ENCODE data around the gene DTX3. TPM values are rescaled to one million over a fixed set of nuclear protein-coding genes. Genes with fewer than 3 reads are reported as not detected.
"Not testable (repeated sequence)": the region's sequence is repeated elsewhere in the genome, so short reads cannot be mapped to it uniquely, and the experiment has no call there.

Gene DTX3
- total RNA-seq, 4 donors from 2014 or later: 4.2 to 15.7 (median 11.5) TPM

DNA sequence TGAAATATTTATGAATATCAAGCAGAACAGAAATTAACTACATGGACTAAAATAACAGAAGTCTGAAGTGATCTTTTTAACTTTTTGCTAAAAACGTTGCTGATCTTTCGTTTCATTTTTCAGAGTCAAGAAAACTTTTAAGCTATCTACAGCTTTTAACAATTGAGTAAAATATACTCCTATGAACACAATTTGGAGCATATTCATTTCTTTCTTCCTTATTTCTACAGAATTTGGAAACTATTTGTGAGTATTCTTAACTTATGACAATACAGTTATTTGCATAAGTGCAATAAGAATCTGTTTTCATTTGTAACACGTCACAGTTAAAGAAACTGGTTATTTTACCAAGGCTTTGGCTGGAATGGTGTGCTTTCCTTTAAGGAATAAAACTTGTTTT lies 49.4 kb downstream of the DTX3 start:
- Histone ChIP-seq H3K4me1 (no peaks in the 10 kb centered on the region), H3K4me3 (no peak overlapping the region), H3K9me3 (no peaks in the 10 kb centered on the region), H3K27ac (no peak overlapping the region), H3K27me3 (no peaks in the 10 kb centered on the region), H3K36me3 (no peaks in the 10 kb centered on the region)
- TF ChIP-seq POLR2A (IDR thresholded peaks at IDR 0.05) (no peak), CTCF (IDR thresholded peaks at IDR 0.05) (no peak)
- DNase-seq: no peak

DNA sequence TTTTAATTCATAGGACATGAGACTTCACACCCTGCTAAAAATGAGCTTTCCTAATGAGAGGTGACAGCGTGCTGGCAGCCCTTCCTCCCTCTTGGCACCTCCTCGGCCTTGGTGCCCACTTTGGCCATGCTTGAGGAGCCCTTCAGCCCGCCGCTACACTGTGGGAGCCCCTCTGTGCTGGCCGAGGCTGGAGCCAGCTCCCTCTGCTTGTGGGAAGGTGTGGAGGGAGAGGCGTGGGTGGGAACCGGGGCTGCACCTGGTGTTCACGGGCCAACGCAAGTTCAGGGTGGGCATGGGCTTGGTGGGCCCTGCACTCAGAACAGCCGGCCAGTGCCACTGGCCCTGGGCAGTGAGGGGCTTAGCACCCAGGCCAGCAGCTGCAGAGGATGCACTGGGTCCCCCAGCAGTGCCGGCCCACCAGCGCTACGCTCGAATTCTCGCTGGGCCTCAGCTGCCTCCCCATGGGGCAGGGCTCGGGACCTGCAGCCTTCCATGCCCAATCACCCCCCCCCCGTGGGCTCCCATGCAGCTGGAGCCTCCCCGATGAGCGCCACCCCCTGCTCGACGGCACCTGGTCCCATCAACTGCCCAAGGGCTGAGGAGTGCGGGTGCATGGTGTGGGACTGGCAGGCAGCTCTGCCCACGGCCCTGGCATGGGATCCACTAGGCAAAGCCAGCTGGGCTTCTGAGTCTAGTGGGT lies 51.1 kb downstream of the DTX3 start:
- no peaks in the 10 kb centered on the region for H3K27me3 ChIP-seq
- no peak for DNase-seq

GRCh38 chr12:57656408-57656807 lies 51.8 kb downstream of the DTX3 start:
- H3K27me3 ChIP-seq, H3K27ac ChIP-seq, DNase-seq, H3K4me3 ChIP-seq, H3K36me3 ChIP-seq, H3K4me1 ChIP-seq, H3K9me3 ChIP-seq: not testable (repeated sequence)

More for the DNA sequence above, 51.1 kb downstream of the DTX3 start:
- Histone ChIP-seq H3K4me3 (no peak overlapping the region), H3K36me3 (no peaks in the 10 kb centered on the region), H3K27ac (no peak overlapping the region), H3K9me3 (no peaks in the 10 kb centered on the region), H3K4me1 (no peaks in the 10 kb centered on the region)
- TF ChIP-seq POLR2A (IDR thresholded peaks at IDR 0.05): no peak
- TF ChIP-seq CTCF (IDR thresholded peaks at IDR 0.05): no peak

- H3K36me3 ChIP-seq: no peaks in the 10 kb centered on the region
- DNase-seq: no peak
- H3K9me3 ChIP-seq: no peaks in the 10 kb centered on the region
- no peaks in the 10 kb centered on the region for H3K27me3 ChIP-seq
- TF ChIP-seq CTCF (IDR thresholded peaks at IDR 0.05) (no peak), POLR2A (IDR thresholded peaks at IDR 0.05) (no peak)
- H3K4me3 ChIP-seq: no peak overlapping the region
- no peak overlapping the region for H3K27ac ChIP-seq
- no peaks in the 10 kb centered on the region for H3K4me1 ChIP-seq
Observed at GRCh38 chr12:57657744-57658143, 53.1 kb downstream of the DTX3 start.

- H3K27me3 ChIP-seq: no peaks in the 10 kb centered on the region
- H3K36me3 ChIP-seq: no peaks in the 10 kb centered on the region
- no peaks in the 10 kb centered on the region for H3K9me3 ChIP-seq
- DNase-seq: no peak
- no peak overlapping the region for H3K27ac ChIP-seq
- no peaks in the 10 kb centered on the region for H3K4me1 ChIP-seq
- no peak overlapping the region for H3K4me3 ChIP-seq
- no peak for TF ChIP-seq CTCF (IDR thresholded peaks at IDR 0.05)
Observed at GRCh38 chr12:57658890-57659289, 54.3 kb downstream of the DTX3 start.

Other genes with a start within 250 kb of the DTX3 start
- 100 to 1,000 TPM in 1 of 4 donors, 10 to 100 TPM in 3; 23.1 to 145 (median 54.8) TPM for gene R3HDM2, start 173.8 kb upstream of the DTX3 start, total RNA-seq
- gene INHBC, start 170.0 kb upstream of the DTX3 start, total RNA-seq: not detected
- gene INHBE, start 149.5 kb upstream of the DTX3 start, total RNA-seq: not detected
- 1 to 10 TPM in 2 of 4 donors, under 1 TPM in 2; 0.67 to 2.1 (median 1.3) TPM for gene GLI1, start 145.0 kb upstream of the DTX3 start, total RNA-seq
- 100 to 1,000 TPM in 1 of 4 donors, 10 to 100 TPM in 3; 16.5 to 220 (median 28.2) TPM for gene ARHGAP9, start 125.0 kb upstream of the DTX3 start, total RNA-seq
- 10 to 100 TPM; 40.6 to 97.4 (median 63.5) TPM for gene MARS1, start 116.8 kb upstream of the DTX3 start, total RNA-seq
- 10 to 100 TPM in 3 of 4 donors, 1 to 10 TPM in 1; 9.1 to 44.6 (median 24.0) TPM for gene DDIT3, start 84.3 kb upstream of the DTX3 start, total RNA-seq
- gene MBD6, start 82.0 kb upstream of the DTX3 start, total RNA-seq: 100 to 1,000 TPM in 1 of 4 donors, 10 to 100 TPM in 3; 38.0 to 144 (median 71.5) TPM
- 100 to 1,000 TPM; 161 to 326 (median 229) TPM for gene DCTN2, start 57.6 kb upstream of the DTX3 start, total RNA-seq
- gene KIF5A, start 54.8 kb upstream of the DTX3 start, total RNA-seq: 1 to 10 TPM in 2 of 4 donors, under 1 TPM in 2; 0.35 to 2.5 (median 1.4) TPM
- gene PIP4K2C, start 13.6 kb upstream of the DTX3 start, total RNA-seq: 10 to 100 TPM in 3 of 4 donors, 1 to 10 TPM in 1; 9.1 to 52.6 (median 37.9) TPM
- gene ARHGEF25, start 6.6 kb downstream of the DTX3 start, total RNA-seq: 10 to 100 TPM in 2 of 4 donors, 1 to 10 TPM in 2; 5.1 to 44.6 (median 8.7) TPM
- gene B4GALNT1, start 28.4 kb downstream of the DTX3 start, total RNA-seq: under 1 TPM in 1 of 4 donors, not detected in 3; 0.40 TPM
- gene OS9, start 89.3 kb downstream of the DTX3 start, total RNA-seq: 100 to 1,000 TPM; 275 to 353 (median 292) TPM
- 1 to 10 TPM; 2.5 to 9.1 (median 3.1) TPM for gene AGAP2, start 133.9 kb downstream of the DTX3 start, total RNA-seq
- 10 to 100 TPM; 45.7 to 65.7 (median 55.6) TPM for gene TSPAN31, start 140.2 kb downstream of the DTX3 start, total RNA-seq
- 10 to 100 TPM; 14.7 to 97.4 (median 28.8) TPM for gene CDK4, start 147.5 kb downstream of the DTX3 start, total RNA-seq
- 10 to 100 TPM in 2 of 4 donors, 1 to 10 TPM in 2; 7.4 to 17.2 (median 10.6) TPM for gene MARCHF9, start 150.3 kb downstream of the DTX3 start, total RNA-seq
- gene CYP27B1, start 162.3 kb downstream of the DTX3 start, total RNA-seq: 1 to 10 TPM in 1 of 4 donors, not detected in 3; 1.7 TPM
- 10 to 100 TPM in 1 of 4 donors, 1 to 10 TPM in 3; 1.2 to 26.4 (median 8.0) TPM for gene METTL1, start 167.3 kb downstream of the DTX3 start, total RNA-seq
- 1 to 10 TPM; 1.4 to 7.4 (median 2.7) TPM for gene EEF1AKMT3, start 167.8 kb downstream of the DTX3 start, total RNA-seq
- 10 to 100 TPM in 3 of 4 donors, 1 to 10 TPM in 1; 9.4 to 21.2 (median 13.7) TPM for gene TSFM, start 178.0 kb downstream of the DTX3 start, total RNA-seq
- gene AVIL, start 213.9 kb downstream of the DTX3 start, total RNA-seq: 10 to 100 TPM; 12.4 to 20.8 (median 16.8) TPM
- 100 to 1,000 TPM in 3 of 4 donors, 10 to 100 TPM in 1; 87.5 to 196 (median 128) TPM for gene CTDSP2, start 241.9 kb downstream of the DTX3 start, total RNA-seq